GM23338 (cell line): Measurements from ENCODE around the gene CHST11. TPM values are rescaled to one million over a fixed set of nuclear protein-coding genes. Genes with fewer than 3 reads are reported as not detected.

ENCODE experiments used
- ATAC-seq: fragments of 200-7000 bp; cut with Tn5 transposase; 3 replicates; pipeline ENCODE4 v1.9.1; 2020
- DNase-seq: peaks from one replicate; pipeline ENCODE4 v3.0.0-alpha.2; 2015; ENCODE audit warnings: low spot score
- H2AFZ ChIP-seq: fragments of 200-600 bp; sonication (generic); 2 replicates; pipeline ENCODE4 v1.8.0; 2016; ENCODE audit warnings: antibody characterized with exemption, mild to moderate bottlenecking, moderate library complexity
- H3F3A ChIP-seq: fragments of 200-600 bp; sonication (generic); replicated peaks from 2 replicates; pipeline ENCODE4 v1.8.0; 2017; ENCODE audit warnings: antibody characterized with exemption, mixed run types, low read depth
- H3K27ac ChIP-seq: fragments of 200-600 bp; sonication (generic); 2 replicates; pipeline ENCODE4 v1.6.1; 2016; ENCODE audit warnings: low read depth
- H3K27me3 ChIP-seq: fragments of 200-600 bp; sonication (generic); 2 replicates; pipeline ENCODE4 v1.8.0; 2016; ENCODE audit warnings: mild to moderate bottlenecking, mixed run types, moderate library complexity; ENCODE audit not compliant: insufficient read depth
- H3K36me3 ChIP-seq: fragments of 200-600 bp; sonication (generic); 2 replicates; pipeline ENCODE4 v1.8.0; 2016; ENCODE audit warnings: mild to moderate bottlenecking; ENCODE audit not compliant: insufficient read depth
- H3K4me1 ChIP-seq: fragments of 200-600 bp; sonication (generic); 2 replicates; pipeline ENCODE4 v1.8.0; 2016; ENCODE audit warnings: mild to moderate bottlenecking, moderate library complexity; ENCODE audit not compliant: insufficient read depth
- H3K4me2 ChIP-seq: fragments of 200-600 bp; sonication (generic); 2 replicates; pipeline ENCODE4 v1.7.1; 2017; ENCODE audit warnings: mixed run types
- H3K4me3 ChIP-seq: fragments of 200-600 bp; sonication (generic); 2 replicates; pipeline ENCODE4 v1.6.1; 2016; ENCODE audit warnings: mixed run types
- H3K79me2 ChIP-seq: fragments of 200-600 bp; sonication (generic); replicated peaks from 2 replicates; pipeline ENCODE4 v1.8.0; 2017; ENCODE audit warnings: mild to moderate bottlenecking; ENCODE audit not compliant: insufficient read depth
- H3K9me2 ChIP-seq: fragments of 200-600 bp; sonication (generic); 2 replicates; pipeline ENCODE4 v1.8.0; 2017; ENCODE audit not compliant: insufficient read depth
- H4K20me1 ChIP-seq: fragments of 200-600 bp; sonication (generic); replicated peaks from 2 replicates; pipeline ENCODE4 v1.8.0; 2017; ENCODE audit warnings: mild to moderate bottlenecking; ENCODE audit not compliant: insufficient read depth
- H3K27ac Mint-ChIP-seq: 2 replicates; pipeline ENCODE4 v1.8.0; 2020; ENCODE audit warnings: inconsistent platforms, mild to moderate bottlenecking, moderate library complexity, mixed read lengths
- H3K27me3 Mint-ChIP-seq: 3 replicates; pipeline ENCODE4 v1.8.0; 2022; ENCODE audit warnings: low read depth, mild to moderate bottlenecking, moderate library complexity, mixed read lengths, inconsistent platforms; ENCODE audit not compliant: insufficient read depth, poor library complexity
- H3K36me3 Mint-ChIP-seq: 3 replicates; pipeline ENCODE4 v1.8.0; 2021; ENCODE audit warnings: low read depth, mild to moderate bottlenecking, inconsistent platforms, moderate library complexity, mixed read lengths
- H3K4me1 Mint-ChIP-seq: 3 replicates; pipeline ENCODE4 v1.8.0; 2020; ENCODE audit warnings: mild to moderate bottlenecking, inconsistent platforms, mixed read lengths
- H3K4me3 Mint-ChIP-seq: 3 replicates; pipeline ENCODE4 v1.8.0; 2021; ENCODE audit warnings: moderate library complexity, mild to moderate bottlenecking, inconsistent platforms, mixed read lengths
- H3K9me3 Mint-ChIP-seq: 3 replicates; pipeline ENCODE4 v1.8.0; 2020; ENCODE audit warnings: moderate library complexity, mild to moderate bottlenecking, inconsistent platforms, mixed read lengths
- CREB1 ChIP-seq: fragments of 250-450 bp; sonication (Bioruptor Pico); IDR thresholded peaks from 2 replicates; pipeline ENCODE4 v1.5.0; 2020; ENCODE audit warnings: low read depth, mild to moderate bottlenecking, moderate library complexity
- EZH2 ChIP-seq: fragments of 200-600 bp; sonication (generic); IDR thresholded peaks from one replicate; pipeline ENCODE4 v1.8.0; 2017; ENCODE audit warnings: antibody characterized with exemption, mild to moderate bottlenecking, low read depth; ENCODE audit not compliant: unreplicated experiment
- EZH2phosphoT487 ChIP-seq: fragments of 200-600 bp; sonication (generic); IDR thresholded peaks from one replicate; pipeline ENCODE4 v1.8.1; 2018; ENCODE audit warnings: antibody characterized with exemption; ENCODE audit not compliant: unreplicated experiment
- JUNB ChIP-seq: IDR thresholded peaks from one replicate; pipeline ENCODE4 v1.6.1; 2016; ENCODE audit warnings: antibody characterized with exemption; ENCODE audit not compliant: unreplicated experiment
- NANOG ChIP-seq: IDR thresholded peaks from 2 replicates; pipeline ENCODE4 v1.6.1; 2016; ENCODE audit warnings: antibody characterized with exemption, borderline replicate concordance
- POLR2AphosphoS5 ChIP-seq: IDR thresholded peaks from 2 replicates; pipeline ENCODE4 v1.6.1; 2016; ENCODE audit warnings: antibody characterized with exemption, low read depth
- STAT1 ChIP-seq: IDR thresholded peaks from one replicate; pipeline ENCODE4 v1.6.1; 2016; ENCODE audit warnings: antibody characterized with exemption; ENCODE audit not compliant: unreplicated experiment
- ZNF331 ChIP-seq: fragments of 250-450 bp; sonication (Bioruptor Pico); IDR thresholded peaks from 2 replicates; pipeline ENCODE4 v1.5.0; 2020; ENCODE audit warnings: low read depth, mild to moderate bottlenecking, moderate library complexity
- polyA plus RNA-seq: library from polyadenylated mRNA; unstranded; fragments of >200 nt; fragmentation: Nextera tagmentation; extraction: Ambion mirVana; gene quantifications from 2 replicates; pipeline ENCODE4 v1.2.1, GENCODE V29; 2016
- total RNA-seq: library from RNA; depleted of rRNA; stranded (reverse); fragments of >200 nt; shearing (Covaris generic); gene quantifications from 2 replicates; pipeline ENCODE4 v1.2.3, GENCODE V29; 2014
- TF ChIP-seq, protein P1 (sequence below): fragments of 250-450 bp; sonication (Bioruptor Pico); IDR thresholded peaks from 2 replicates; pipeline ENCODE4 v1.5.0; 2020; ENCODE audit warnings: mild to moderate bottlenecking, moderate library complexity
- TF ChIP-seq, protein P2 (sequence below): IDR thresholded peaks from one replicate; pipeline ENCODE4 v1.6.1; 2018; ENCODE audit warnings: antibody characterized with exemption; ENCODE audit not compliant: unreplicated experiment
- TF ChIP-seq, protein P3 (sequence below), 2 experiments: fragments of 200-600 bp in 1 of 2; sonication (generic) in 1 of 2; conservative IDR thresholded peaks; 2 replicates each; pipeline versions ENCODE4 v1.5.1 to v1.6.1; 2016 to 2017; ENCODE audit warnings: antibody characterized with exemption in 2 of 2, low read depth in 2 of 2, mild to moderate bottlenecking in 2 of 2, moderate library complexity in 1 of 2
- TF ChIP-seq, protein P4 (sequence below): IDR thresholded peaks from 2 replicates; pipeline ENCODE4 v1.6.1; 2016; ENCODE audit warnings: antibody characterized with exemption

Gene CHST11
- total and polyA plus RNA-seq, 2 experiments from 2014 or later, result 7.7 to 25.7 TPM

DNA sequence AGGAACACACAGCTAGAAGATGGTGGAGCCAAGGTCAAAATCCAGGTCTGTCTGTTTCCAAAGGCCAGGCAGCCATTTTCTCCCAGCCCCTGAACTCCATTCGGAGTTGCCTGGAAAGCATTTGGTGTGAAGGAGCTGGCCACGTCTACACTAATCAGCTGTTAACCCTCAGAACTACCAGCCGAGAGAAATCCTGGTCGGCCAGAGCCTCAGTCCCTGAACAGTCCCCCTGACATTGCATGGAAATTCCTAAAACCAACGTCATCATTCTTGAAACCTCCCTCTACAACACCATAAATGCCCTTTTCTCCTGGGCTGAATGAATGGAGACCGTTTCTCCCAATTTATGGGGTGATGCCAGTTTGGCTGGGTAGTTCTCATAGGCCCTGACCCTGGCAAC is 255.7 kb downstream of the CHST11 start:
- Mint-ChIP-seq H3K4me3 (no peak overlapping the region), H3K4me1 (peaks cover 48% of the 10 kb centered on the region)
- H2AFZ ChIP-seq, result no peak overlapping the region

More for the DNA sequence above, 255.7 kb downstream of the CHST11 start:
- Histone ChIP-seq H3F3A (no peaks in the 10 kb centered on the region), H3K4me3 (no peak overlapping the region), H3K79me2 (no peaks in the 10 kb centered on the region), H3K9me2 (no peaks in the 10 kb centered on the region), H3K27ac (no peak overlapping the region), H3K27me3 (no peaks in the 10 kb centered on the region), H3K36me3 (no peaks in the 10 kb centered on the region), H3K4me2 (no peak overlapping the region), H4K20me1 (no peaks in the 10 kb centered on the region), H3K4me1 (peaks cover 27% of the 10 kb centered on the region)
- Mint-ChIP-seq H3K9me3 (no peaks in the 10 kb centered on the region), H3K27me3 (peaks cover 11% of the 10 kb centered on the region), H3K27ac (no peak overlapping the region), H3K36me3 (no peaks in the 10 kb centered on the region)
- ATAC-seq (no peak), DNase-seq (no peak)
- TF ChIP-seq EZH2, result no peak
- TF ChIP-seq NANOG, result no peak
- TF ChIP-seq EZH2phosphoT487, result no peak
- TF ChIP-seq, protein P1, sequence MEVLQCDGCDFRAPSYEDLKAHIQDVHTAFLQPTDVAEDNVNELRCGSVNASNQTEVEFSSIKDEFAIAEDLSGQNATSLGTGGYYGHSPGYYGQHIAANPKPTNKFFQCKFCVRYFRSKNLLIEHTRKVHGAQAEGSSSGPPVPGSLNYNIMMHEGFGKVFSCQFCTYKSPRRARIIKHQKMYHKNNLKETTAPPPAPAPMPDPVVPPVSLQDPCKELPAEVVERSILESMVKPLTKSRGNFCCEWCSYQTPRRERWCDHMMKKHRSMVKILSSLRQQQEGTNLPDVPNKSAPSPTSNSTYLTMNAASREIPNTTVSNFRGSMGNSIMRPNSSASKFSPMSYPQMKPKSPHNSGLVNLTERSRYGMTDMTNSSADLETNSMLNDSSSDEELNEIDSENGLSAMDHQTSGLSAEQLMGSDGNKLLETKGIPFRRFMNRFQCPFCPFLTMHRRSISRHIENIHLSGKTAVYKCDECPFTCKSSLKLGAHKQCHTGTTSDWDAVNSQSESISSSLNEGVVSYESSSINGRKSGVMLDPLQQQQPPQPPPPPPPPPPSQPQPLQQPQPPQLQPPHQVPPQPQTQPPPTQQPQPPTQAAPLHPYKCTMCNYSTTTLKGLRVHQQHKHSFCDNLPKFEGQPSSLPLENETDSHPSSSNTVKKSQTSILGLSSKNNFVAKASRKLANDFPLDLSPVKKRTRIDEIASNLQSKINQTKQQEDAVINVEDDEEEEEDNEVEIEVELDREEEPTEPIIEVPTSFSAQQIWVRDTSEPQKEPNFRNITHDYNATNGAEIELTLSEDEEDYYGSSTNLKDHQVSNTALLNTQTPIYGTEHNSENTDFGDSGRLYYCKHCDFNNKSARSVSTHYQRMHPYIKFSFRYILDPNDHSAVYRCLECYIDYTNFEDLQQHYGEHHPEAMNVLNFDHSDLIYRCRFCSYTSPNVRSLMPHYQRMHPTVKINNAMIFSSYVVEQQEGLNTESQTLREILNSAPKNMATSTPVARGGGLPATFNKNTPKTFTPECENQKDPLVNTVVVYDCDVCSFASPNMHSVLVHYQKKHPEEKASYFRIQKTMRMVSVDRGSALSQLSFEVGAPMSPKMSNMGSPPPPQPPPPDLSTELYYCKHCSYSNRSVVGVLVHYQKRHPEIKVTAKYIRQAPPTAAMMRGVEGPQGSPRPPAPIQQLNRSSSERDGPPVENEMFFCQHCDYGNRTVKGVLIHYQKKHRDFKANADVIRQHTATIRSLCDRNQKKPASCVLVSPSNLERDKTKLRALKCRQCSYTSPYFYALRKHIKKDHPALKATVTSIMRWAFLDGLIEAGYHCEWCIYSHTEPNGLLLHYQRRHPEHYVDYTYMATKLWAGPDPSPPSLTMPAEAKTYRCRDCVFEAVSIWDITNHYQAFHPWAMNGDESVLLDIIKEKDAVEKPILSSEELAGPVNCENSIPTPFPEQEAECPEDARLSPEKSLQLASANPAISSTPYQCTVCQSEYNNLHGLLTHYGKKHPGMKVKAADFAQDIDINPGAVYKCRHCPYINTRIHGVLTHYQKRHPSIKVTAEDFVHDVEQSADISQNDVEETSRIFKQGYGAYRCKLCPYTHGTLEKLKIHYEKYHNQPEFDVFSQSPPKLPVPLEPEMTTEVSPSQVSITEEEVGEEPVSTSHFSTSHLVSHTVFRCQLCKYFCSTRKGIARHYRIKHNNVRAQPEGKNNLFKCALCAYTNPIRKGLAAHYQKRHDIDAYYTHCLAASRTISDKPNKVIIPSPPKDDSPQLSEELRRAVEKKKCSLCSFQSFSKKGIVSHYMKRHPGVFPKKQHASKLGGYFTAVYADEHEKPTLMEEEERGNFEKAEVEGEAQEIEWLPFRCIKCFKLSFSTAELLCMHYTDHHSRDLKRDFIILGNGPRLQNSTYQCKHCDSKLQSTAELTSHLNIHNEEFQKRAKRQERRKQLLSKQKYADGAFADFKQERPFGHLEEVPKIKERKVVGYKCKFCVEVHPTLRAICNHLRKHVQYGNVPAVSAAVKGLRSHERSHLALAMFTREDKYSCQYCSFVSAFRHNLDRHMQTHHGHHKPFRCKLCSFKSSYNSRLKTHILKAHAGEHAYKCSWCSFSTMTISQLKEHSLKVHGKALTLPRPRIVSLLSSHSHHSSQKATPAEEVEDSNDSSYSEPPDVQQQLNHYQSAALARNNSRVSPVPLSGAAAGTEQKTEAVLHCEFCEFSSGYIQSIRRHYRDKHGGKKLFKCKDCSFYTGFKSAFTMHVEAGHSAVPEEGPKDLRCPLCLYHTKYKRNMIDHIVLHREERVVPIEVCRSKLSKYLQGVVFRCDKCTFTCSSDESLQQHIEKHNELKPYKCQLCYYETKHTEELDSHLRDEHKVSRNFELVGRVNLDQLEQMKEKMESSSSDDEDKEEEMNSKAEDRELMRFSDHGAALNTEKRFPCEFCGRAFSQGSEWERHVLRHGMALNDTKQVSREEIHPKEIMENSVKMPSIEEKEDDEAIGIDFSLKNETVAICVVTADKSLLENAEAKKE, result no peak
- no peak for TF ChIP-seq STAT1
- TF ChIP-seq, protein P2, sequence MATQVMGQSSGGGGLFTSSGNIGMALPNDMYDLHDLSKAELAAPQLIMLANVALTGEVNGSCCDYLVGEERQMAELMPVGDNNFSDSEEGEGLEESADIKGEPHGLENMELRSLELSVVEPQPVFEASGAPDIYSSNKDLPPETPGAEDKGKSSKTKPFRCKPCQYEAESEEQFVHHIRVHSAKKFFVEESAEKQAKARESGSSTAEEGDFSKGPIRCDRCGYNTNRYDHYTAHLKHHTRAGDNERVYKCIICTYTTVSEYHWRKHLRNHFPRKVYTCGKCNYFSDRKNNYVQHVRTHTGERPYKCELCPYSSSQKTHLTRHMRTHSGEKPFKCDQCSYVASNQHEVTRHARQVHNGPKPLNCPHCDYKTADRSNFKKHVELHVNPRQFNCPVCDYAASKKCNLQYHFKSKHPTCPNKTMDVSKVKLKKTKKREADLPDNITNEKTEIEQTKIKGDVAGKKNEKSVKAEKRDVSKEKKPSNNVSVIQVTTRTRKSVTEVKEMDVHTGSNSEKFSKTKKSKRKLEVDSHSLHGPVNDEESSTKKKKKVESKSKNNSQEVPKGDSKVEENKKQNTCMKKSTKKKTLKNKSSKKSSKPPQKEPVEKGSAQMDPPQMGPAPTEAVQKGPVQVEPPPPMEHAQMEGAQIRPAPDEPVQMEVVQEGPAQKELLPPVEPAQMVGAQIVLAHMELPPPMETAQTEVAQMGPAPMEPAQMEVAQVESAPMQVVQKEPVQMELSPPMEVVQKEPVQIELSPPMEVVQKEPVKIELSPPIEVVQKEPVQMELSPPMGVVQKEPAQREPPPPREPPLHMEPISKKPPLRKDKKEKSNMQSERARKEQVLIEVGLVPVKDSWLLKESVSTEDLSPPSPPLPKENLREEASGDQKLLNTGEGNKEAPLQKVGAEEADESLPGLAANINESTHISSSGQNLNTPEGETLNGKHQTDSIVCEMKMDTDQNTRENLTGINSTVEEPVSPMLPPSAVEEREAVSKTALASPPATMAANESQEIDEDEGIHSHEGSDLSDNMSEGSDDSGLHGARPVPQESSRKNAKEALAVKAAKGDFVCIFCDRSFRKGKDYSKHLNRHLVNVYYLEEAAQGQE, result no peak
- TF ChIP-seq POLR2AphosphoS5, result no peak
- no peak for TF ChIP-seq ZNF331 (CRISPR knock-in tag)
- TF ChIP-seq, protein P3, sequence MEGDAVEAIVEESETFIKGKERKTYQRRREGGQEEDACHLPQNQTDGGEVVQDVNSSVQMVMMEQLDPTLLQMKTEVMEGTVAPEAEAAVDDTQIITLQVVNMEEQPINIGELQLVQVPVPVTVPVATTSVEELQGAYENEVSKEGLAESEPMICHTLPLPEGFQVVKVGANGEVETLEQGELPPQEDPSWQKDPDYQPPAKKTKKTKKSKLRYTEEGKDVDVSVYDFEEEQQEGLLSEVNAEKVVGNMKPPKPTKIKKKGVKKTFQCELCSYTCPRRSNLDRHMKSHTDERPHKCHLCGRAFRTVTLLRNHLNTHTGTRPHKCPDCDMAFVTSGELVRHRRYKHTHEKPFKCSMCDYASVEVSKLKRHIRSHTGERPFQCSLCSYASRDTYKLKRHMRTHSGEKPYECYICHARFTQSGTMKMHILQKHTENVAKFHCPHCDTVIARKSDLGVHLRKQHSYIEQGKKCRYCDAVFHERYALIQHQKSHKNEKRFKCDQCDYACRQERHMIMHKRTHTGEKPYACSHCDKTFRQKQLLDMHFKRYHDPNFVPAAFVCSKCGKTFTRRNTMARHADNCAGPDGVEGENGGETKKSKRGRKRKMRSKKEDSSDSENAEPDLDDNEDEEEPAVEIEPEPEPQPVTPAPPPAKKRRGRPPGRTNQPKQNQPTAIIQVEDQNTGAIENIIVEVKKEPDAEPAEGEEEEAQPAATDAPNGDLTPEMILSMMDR (conservative IDR thresholded peaks at IDR 0.05; ENCODE audit: low read depth in 2 of 2), result no peak
- TF ChIP-seq, protein P4, sequence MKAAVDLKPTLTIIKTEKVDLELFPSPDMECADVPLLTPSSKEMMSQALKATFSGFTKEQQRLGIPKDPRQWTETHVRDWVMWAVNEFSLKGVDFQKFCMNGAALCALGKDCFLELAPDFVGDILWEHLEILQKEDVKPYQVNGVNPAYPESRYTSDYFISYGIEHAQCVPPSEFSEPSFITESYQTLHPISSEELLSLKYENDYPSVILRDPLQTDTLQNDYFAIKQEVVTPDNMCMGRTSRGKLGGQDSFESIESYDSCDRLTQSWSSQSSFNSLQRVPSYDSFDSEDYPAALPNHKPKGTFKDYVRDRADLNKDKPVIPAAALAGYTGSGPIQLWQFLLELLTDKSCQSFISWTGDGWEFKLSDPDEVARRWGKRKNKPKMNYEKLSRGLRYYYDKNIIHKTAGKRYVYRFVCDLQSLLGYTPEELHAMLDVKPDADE, result no peak
- no peak for TF ChIP-seq JUNB
- TF ChIP-seq CREB1 (CRISPR knock-in tag), result no peak
